ENCODE data around the gene CAMP. TPM values are rescaled to one million over a fixed set of nuclear protein-coding genes. Genes with fewer than 3 reads are reported as not detected.
A peak's percentile ranks its signal among the peaks of the same experiment; 100 is the strongest.

CAMP gene
- total and polyA plus RNA-seq, 8 donors, result not detected

DNA sequence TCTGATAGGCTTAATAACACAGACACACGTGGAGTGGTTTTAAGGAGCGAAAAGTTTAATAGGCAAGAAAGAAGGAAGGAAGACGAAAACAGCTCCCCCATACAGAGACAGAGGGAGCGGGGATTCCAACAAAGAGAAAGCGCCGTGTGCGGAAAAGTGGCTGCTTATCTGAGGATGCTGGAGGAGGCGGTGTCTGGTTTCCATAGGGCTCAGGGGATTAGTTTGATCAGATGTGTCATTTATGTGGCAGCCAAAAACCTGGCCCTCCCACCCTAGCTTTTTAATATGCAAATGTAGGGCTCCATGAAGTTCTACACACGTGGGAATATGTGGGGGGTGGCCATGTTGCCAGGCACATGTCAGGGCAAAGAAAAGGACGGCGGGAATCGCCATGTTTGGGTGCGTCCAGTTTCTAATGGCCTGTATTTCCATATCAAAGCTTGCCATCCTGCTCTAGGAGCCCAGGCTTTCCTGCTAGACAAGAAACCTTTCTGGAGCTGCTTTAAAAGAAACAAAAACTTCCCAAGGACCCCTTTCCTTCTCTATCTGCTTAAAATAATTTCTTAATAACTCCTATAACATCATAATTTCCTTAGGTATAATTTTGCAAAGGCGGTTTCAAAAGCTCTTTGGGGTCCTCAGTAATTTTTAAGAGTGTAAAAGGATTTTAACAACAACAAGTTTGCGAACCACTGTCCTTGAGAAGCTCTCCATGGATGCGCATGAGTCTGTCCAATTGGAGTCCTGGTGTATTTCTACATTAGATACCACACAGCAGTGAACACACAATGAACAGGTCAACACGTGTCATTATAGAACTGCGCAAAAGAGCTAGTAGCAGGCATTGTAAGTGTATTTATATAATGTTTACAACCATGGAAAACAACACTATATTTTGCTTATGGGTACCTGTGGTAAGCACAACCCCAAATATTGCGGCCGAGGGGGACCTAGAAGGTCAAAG is 17.0 kb downstream of the CAMP start:
- FAIRE-seq, result no peak
- Histone ChIP-seq H3K27ac (peak overlapping the region; percentile 20 to 83 (median 70)), H3K27me3 (no peaks in the 10 kb centered on the region), H3K4me1 (no peaks in the 10 kb centered on the region), H3K36me3 (no peaks in the 10 kb centered on the region), H3K9me3 (no peaks in the 10 kb centered on the region), H3K4me3 (peak overlapping the region in 2 of 4 donors; percentile 55 to 83)
- 72 to 77% methylated on average over 20 of the region's 20 CpGs for WGBS, 2 donors
- intact Hi-C loops (cut with DNase I), result no loop called here
- no peak for DNase-seq
- peak in 3 of 4 donors; percentile 2 to 7 (median 3) for ATAC-seq
- TF ChIP-seq, protein P1, sequence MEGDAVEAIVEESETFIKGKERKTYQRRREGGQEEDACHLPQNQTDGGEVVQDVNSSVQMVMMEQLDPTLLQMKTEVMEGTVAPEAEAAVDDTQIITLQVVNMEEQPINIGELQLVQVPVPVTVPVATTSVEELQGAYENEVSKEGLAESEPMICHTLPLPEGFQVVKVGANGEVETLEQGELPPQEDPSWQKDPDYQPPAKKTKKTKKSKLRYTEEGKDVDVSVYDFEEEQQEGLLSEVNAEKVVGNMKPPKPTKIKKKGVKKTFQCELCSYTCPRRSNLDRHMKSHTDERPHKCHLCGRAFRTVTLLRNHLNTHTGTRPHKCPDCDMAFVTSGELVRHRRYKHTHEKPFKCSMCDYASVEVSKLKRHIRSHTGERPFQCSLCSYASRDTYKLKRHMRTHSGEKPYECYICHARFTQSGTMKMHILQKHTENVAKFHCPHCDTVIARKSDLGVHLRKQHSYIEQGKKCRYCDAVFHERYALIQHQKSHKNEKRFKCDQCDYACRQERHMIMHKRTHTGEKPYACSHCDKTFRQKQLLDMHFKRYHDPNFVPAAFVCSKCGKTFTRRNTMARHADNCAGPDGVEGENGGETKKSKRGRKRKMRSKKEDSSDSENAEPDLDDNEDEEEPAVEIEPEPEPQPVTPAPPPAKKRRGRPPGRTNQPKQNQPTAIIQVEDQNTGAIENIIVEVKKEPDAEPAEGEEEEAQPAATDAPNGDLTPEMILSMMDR (IDR thresholded peaks at IDR 0.05), result no peak

DNA sequence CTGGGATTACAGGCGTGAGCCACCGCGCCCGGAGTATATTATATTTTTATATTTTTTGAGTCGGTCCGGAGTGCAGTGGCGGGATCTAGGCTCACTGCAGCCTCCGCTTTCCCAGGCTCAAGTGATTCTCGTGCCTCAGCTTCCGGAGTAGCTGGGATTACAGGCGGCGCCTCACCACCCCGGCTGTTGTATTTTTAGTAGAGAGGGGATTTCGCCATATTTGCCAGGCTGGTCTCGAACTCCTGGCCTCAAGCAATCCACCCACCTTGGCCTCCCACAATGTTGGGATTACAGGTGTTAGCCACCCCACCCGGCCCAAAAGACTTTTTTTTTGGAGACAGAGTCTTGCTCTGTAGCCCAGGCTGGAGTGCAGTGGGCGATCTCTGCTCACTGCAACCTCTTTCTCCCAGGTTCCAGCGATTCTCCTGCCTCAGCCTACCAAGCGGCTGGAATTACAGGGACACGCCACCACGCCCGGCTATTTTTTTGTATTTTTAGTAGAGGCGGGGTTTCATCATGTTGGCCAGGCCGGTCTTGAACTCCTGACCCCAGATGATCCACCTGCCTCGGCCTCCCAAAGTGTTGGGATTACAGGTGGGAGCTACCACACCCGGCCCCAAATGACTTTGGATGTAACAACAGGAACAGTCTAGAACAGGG is 18.6 kb downstream of the CAMP start:
- H3K27ac ChIP-seq, result peak overlapping the region in 1 of 4 donors; percentile 83
- no peaks in the 10 kb centered on the region for H3K4me1 ChIP-seq
- DNase-seq (no peak), FAIRE-seq (no peak), ATAC-seq (peak; percentile 2 to 9 (median 5))
- WGBS, 2 donors, result 58 to 63% methylated on average over 26 of the region's 26 CpGs
- H3K4me3 ChIP-seq, result peak overlapping the region; percentile 55 to 83 (median 62)
- TF ChIP-seq, protein P1 (IDR thresholded peaks at IDR 0.05), result no peak
- H3K36me3 ChIP-seq, result no peaks in the 10 kb centered on the region
- H3K9me3 ChIP-seq, result no peaks in the 10 kb centered on the region
- intact Hi-C loops (cut with DNase I), result no loop called here
- no peaks in the 10 kb centered on the region for H3K27me3 ChIP-seq

DNA sequence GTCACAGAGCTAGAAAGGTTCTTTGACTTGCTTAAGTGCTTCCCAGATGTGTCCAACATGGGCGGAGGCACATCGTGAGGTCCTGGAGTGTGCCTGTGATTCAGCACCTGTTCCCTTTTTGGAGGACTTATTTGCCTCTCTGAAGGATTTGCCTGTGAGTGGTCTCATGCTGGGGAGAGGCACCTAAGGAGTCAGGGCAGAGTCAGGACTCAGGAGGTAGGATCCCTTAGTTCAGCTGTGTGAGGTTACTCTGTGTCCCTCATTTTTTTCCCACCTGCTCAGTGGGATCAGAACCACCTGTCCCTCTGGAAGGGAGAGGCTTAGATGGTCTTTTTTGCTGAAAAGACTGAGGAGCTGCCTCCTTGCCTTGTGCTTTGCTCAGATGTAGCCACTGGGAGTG is 20.6 kb downstream of the CAMP start:
- DNase-seq, result no peak
- TF ChIP-seq, protein P1 (IDR thresholded peaks at IDR 0.05), result no peak
- H3K9me3 ChIP-seq, result no peaks in the 10 kb centered on the region
- ATAC-seq, result no peak
- no peaks in the 10 kb centered on the region for H3K36me3 ChIP-seq
- no peak overlapping the region for H3K27ac ChIP-seq
- H3K4me1 ChIP-seq, result no peaks in the 10 kb centered on the region
- 91 to 97% methylated on average over 2 of the region's 2 CpGs for WGBS, 2 donors
- FAIRE-seq, result no peak
- intact Hi-C loops (cut with DNase I), result no loop called here
- no peak overlapping the region for H3K4me3 ChIP-seq
- H3K27me3 ChIP-seq, result no peaks in the 10 kb centered on the region

DNA sequence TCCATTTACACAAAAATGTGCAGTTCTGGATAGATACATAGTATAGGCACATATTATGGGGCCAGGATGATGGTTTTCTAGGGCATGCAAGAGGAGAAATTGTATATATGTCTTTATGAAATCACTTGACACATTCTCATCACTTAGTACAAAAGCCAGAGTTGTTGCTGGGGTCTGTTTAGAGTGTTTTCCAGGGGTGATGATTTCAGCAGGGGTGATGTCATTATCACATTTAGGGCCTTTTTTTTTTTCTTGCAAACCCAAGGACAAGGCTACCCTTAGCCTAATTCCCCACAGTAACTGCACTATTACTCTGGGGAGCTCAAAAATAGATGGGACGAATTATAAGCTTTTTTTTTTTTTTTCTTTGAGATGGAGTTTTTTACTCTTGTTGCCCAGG is 21.2 kb downstream of the CAMP start:
- WGBS, 2 donors, result 78 to 100% methylated on average over 1 of the region's 1 CpG
- DNase-seq, result no peak
- TF ChIP-seq, protein P1 (IDR thresholded peaks at IDR 0.05), result no peak
- no peak overlapping the region for H3K4me3 ChIP-seq
- intact Hi-C loops (cut with DNase I), result no loop called here
- ATAC-seq, result no peak
- no peak for FAIRE-seq
- H3K27me3 ChIP-seq, result no peaks in the 10 kb centered on the region
- H3K27ac ChIP-seq, result no peak overlapping the region
- no peaks in the 10 kb centered on the region for H3K4me1 ChIP-seq
- no peaks in the 10 kb centered on the region for H3K36me3 ChIP-seq
- H3K9me3 ChIP-seq, result no peaks in the 10 kb centered on the region
